HG02588 (cell line): Measurements from ENCODE around the gene FBXL20.
"Not testable (repeated sequence)": the region's sequence is repeated elsewhere in the genome, so short reads cannot be mapped to it uniquely, and the experiment has no call there.

Source experiments
- ATAC-seq: cut with Tn5 transposase; IDR thresholded peaks from one replicate; pipeline ENCODE4 v1.9.1; 2021; ENCODE audit warnings: mild to moderate bottlenecking, moderate library complexity; ENCODE audit not compliant: unreplicated experiment

Gene FBXL20, protein sequence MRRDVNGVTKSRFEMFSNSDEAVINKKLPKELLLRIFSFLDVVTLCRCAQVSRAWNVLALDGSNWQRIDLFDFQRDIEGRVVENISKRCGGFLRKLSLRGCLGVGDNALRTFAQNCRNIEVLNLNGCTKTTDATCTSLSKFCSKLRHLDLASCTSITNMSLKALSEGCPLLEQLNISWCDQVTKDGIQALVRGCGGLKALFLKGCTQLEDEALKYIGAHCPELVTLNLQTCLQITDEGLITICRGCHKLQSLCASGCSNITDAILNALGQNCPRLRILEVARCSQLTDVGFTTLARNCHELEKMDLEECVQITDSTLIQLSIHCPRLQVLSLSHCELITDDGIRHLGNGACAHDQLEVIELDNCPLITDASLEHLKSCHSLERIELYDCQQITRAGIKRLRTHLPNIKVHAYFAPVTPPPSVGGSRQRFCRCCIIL

DNA sequence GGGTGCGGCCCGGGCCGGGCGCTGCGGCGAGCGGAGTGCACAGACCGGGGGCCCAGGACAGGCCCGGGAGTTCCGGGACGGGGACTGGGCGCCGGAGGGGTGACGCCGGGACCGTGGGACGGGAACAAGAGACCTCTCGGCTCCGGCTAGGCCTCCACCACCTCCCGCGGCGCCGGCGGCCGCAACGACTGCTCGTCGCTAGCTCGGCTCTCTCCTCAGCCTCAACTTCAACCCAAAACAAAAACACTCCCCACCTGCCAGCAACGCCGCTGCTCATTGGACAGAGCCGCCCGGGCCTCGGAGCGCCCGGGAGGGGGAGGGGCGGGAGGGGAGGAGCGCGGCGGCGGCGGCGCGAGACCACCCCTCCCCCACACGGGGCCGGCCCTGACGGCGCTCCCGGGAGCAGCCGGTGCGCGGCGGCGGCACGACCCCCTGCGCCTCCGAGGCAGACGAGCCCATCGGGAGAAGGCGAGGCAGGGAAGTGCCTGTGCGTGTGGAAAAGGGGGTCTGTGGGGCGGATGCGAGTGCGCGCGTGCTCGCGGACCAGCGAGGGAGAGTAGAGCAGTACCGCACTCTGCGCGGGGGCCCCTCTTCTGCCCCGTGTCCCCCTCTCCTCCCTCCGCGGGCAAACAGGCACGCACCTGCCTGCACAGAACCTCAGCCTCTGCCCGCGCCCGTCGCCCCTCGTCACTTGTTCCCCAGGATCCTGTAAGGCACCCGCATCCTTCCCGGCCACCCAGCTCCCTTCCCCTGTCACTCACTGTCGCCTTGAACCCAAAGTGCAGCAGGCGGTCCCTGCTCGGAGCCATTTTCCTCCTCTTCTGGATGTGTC lies at the start of gene FBXL20:
FBXL20 (minus strand) TSS at position 215 of the 832 bp plus-strand sequence. CDS start 224 bp downstream, outside the sequence.
- peak; percentile 58 for ATAC-seq

- ATAC-seq = peak; percentile 88
Observed at GRCh38 chr17:39450847-39451581, 49.6 kb upstream of the FBXL20 start, which contains the start of gene MED1. MED1 (minus strand) TSS chr17:39451263; CDS start chr17:39451062, 201 bp downstream.

- no peak for ATAC-seq
Observed at GRCh38 chr17:39450051-39450450, 48.6 kb upstream of the FBXL20 start.

- ATAC-seq = no peak
Observed at GRCh38 chr17:39447561-39447960, 46.1 kb upstream of the FBXL20 start.

GRCh38 chr17:39443326-39443725 lies 41.9 kb upstream of the FBXL20 start:
- ATAC-seq = no peak

DNA sequence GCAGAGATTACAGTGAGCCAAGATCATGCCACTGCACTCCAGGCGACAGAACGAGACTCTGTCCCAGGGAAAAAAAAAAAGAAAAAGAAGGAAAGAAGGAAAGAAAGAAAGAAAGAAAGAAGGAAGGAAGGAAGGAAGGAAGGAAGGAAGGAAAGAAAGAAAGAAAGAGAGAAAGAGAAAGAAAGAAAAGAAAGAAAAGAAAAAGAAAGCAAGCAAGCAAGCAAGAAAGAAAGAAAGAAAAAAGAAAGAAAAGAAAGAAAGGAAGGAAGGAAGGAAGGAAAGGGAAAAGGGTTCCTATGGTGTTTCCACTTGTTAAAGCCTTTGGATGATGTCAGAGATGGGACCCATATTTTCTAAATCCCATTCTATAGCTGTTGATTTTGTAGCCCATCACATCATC lies 38.4 kb upstream of the FBXL20 start:
- not testable (repeated sequence) for ATAC-seq

DNA sequence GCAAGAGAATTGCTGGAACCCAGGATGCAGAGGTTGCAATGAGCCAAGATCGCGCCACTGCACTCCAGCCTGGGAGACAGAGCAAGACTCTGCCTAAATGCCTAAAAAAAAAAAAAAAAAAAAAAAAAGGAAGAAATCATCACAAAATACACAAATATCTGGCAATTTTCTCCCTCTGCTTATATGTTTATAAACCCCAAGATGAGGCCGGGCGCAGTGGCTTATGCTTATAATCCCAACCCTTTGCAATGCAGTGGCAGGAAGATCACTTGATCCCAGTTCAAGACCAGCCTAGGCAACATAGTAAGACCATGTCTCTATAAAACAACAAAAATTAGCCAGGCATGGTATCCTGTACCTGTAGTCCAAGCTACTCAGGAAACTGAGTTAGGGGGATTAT lies 28.2 kb upstream of the FBXL20 start:
- ATAC-seq = no peak

DNA sequence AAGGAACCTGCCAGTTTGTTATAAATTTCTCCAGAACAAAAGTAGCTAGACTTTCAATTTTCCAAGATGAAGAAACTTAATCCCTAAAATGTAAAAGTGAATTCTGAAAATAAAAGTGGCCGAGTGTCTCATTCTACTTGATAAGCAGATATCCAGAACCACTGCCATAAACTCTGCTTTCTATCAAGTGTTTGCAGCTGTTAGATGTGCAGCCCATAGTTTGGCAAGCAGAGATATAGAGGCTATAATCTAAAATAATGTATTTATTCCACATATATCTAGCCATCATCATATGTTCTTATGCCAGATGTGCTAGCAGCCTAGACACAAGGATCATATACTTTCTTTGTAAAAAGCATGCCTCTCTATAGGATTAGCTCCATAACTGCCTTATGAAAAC lies 14.7 kb upstream of the FBXL20 start:
- ATAC-seq = no peak

- ATAC-seq = no peak
Observed at GRCh38 chr17:39410279-39410678, 8.9 kb upstream of the FBXL20 start.

GRCh38 chr17:39408360-39408759 lies 6.9 kb upstream of the FBXL20 start:
- ATAC-seq = no peak

GRCh38 chr17:39406951-39407350 lies 5.5 kb upstream of the FBXL20 start:
- no peak for ATAC-seq

GRCh38 chr17:39405436-39405835 lies 4.0 kb upstream of the FBXL20 start:
- no peak for ATAC-seq

DNA sequence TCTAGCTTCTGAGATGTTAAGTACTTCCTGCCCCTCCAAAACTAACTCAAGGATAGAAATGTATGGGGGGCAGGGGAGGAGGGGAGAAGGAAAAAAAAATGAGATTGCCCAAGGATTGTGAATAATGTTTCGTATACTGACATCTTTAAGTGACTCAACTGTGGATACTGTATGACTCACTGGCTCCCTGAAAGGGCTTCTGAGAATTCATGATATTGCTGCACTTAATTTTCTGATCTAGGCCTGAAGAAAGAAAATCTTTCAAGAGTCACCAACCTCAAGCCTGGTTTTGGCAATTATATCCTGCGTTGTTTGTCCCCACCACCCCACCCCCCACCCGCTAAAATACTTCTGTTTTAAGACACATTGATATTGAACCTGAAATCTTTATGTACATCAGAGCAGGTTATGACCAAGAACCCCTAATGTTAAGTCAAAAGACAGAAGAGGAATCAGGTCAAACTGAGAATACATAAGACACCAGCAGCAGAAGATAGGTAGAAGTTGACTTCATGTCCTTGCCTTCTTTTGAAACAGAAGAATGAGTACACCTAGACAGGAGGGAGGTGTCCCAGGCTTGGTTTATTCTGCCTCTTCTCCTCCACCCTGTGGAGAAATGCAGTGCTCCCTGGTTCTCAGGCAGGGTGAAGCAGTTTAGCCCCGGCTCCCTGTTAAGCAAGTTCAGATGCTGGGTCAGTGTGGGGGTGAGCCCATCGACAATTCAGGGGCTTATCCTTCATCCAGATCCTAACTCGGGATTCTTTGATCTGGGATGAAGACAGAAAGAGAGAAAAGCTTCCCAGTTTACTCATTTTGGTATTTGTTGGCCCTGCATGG lies 3.3 kb upstream of the FBXL20 start:
- ATAC-seq = no peak

GRCh38 chr17:39402890-39403605 lies 1.6 kb upstream of the FBXL20 start:
- no peak for ATAC-seq

DNA sequence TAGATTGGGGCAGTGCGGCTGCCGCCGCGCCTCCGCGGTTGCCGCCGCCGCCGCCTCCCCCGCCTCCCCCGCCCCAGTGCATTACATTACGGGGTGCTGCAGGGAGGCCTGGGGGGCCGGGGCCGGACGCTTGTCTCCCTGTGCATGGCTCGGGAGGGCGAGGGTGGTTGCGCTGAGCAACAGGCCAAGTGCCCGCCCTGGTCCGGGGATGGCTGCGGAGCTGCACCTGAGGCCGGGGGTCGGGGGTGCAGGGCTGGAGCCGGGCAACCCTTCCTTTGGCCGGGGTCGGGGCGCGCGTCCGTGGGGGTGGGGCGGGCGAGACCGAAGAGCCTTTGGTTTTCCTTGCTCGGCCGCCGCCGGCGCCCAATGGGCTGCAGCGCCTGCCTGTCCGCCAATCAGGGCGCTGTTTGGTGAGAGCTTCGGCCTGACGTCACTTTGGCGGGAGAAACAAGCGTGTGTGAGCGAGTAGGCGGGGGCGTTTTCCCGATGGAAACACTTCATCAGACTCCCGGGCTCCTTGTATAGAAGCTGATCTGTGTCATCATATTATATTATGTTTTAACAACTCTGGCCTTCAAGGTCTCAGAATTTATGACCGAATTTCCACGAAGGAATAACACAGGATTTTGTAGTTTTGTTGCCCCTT lies 941 bp upstream of the FBXL20 start:
- ATAC-seq = peak; percentile 62

DNA sequence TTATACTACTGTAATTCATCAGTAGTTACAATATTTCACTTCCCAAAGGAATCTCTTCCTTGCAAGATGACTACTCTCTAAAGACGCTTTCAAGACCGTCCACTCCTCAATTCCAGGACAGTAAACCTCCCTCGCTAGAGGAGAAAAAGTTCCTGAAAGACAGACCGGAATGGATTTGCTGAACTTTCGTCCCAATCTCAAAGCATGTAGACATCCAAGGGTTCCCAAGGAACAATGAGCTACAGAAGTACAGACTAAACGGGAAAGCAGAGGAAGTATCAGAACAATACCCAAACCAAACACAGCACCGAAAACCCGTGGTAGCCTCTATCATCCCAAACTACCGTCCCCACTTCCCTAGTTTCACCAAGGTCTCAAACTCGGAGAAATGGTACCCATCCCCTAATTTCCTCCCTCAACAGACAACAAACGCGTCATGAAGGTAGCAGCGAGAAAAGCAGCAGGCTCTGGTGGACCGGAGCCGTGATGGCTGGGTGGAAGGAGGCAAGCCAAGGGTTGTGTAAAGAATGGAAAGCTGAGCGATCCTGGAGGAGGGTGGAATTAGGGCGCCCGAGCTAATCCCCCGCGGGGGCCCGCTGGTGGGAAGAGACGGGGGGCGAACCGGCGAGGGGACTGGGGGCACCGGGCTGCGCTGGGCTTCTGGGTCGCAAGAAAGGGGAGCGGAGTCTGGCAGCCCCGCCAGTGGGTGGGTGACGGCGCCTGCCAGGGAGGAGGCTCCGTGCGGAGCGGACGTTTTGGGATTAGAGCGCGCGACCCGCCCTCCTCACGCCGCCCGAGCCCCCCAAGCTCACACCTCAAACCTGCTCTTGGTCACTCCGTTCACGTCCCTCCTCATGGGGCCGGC lies 647 bp downstream of the FBXL20 start:
- ATAC-seq = peak; percentile 10

GRCh38 chr17:39399791-39400190 lies 1.6 kb downstream of the FBXL20 start:
- ATAC-seq = no peak

DNA sequence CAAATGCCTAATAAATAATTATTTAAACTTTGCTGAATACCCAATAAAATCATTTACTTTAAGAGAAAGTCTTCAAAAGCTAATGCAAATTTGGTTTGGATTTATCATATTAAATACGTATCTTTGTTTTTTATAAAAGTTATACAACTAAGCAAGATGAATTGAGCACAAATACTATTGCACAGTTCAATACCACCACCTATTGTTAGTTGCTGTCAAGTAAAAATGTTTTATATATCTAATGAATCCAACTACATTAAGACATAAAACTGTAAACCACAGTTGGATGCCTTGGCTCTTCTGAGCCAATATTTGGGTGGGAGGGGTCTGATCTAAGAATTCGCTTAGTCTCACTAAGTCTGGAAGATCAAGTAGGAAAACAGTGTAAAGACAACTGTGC lies 7.7 kb downstream of the FBXL20 start:
- ATAC-seq = no peak
